Transverse colon (tissue), 4 donors: ENCODE results near the gene PRR7. TPM values are rescaled to one million over a fixed set of nuclear protein-coding genes. Genes with fewer than 3 reads are reported as not detected.

ENCODE experiments used
- DNase-seq: peaks from one replicate; pipeline ENCODE4 v3.0.0-alpha.2; 2019
- H3K27ac ChIP-seq, 4 donors: fragments of 200-600 bp; sonication (generic); 2 replicates each; pipeline ENCODE4 v1.5.1; 2016 to 2018; ENCODE audit warnings: inconsistent platforms in 4 of 4
- H3K27me3 ChIP-seq: fragments of 200-600 bp; sonication (generic); 2 replicates; pipeline ENCODE4 v1.5.1; 2017; ENCODE audit warnings: inconsistent platforms
- H3K36me3 ChIP-seq, 4 donors: fragments of 200-600 bp; sonication (generic); 2 replicates each; pipeline ENCODE4 v1.5.1; 2017 to 2019; ENCODE audit warnings: inconsistent platforms in 4 of 4
- H3K4me1 ChIP-seq, 4 donors: fragments of 200-600 bp; sonication (generic); 2 replicates each; pipeline ENCODE4 v1.5.1; 2017 to 2020; ENCODE audit warnings: inconsistent platforms in 4 of 4
- H3K4me3 ChIP-seq, 4 donors: fragments of 200-600 bp; sonication (generic); 1 replicate in 1 of 4; 2 replicates in 3 of 4; pipeline versions ENCODE4 v1.5.1 to v1.6.1; 2017 to 2019; ENCODE audit warnings: inconsistent platforms in 4 of 4
- H3K9me3 ChIP-seq, 2 donors: fragments of 200-600 bp; sonication (generic); 2 replicates each; pipeline ENCODE4 v1.5.1; 2017 to 2019; ENCODE audit warnings: inconsistent platforms in 2 of 2
- EP300 ChIP-seq: sonication (generic); formaldehyde crosslinking; IDR thresholded peaks from one replicate; pipeline ENCODE4 v1.6.1; 2017; ENCODE audit warnings: antibody characterized with exemption, low read depth
- POLR2A ChIP-seq: fragments of 450-650 bp; IDR thresholded peaks from one replicate; pipeline ENCODE4 v1.6.1; 2016; ENCODE audit warnings: antibody characterized with exemption, mild to moderate bottlenecking, moderate library complexity
- POLR2AphosphoS5 ChIP-seq, 3 donors: sonication (generic); formaldehyde crosslinking; IDR thresholded peaks; one replicate each; pipeline ENCODE4 v1.6.1; 2016; ENCODE audit warnings: antibody characterized with exemption in 3 of 3
- WGBS, 2 donors: methylation state at CpG; one replicate each; pipeline ENCODE4 v1.1.5; 2018; ENCODE audit warnings: low coverage in 1 of 2; 5-methylcytosine and 5-hydroxymethylcytosine counted together
- in situ Hi-C, 4 donors: fragments of 200-750 bp; cut with MboI; loops; one replicate each; pipeline versions ENCODE4 v1.15.0 to v1.15.1; 2017; ENCODE audit warnings: low sequenced_read_pairs in 3 of 4, low pct_ligation_motif_present in 1 of 4, low pct_unique_long_range_greater_than_20kb in 1 of 4
- intact Hi-C: fragments of 100-400 bp; cut with DNase I; formaldehyde crosslinking; loops from one replicate; pipeline ENCODE4 v1.15.1; 2023; ENCODE audit warnings: low total_unique reads
- total RNA-seq, 4 donors: library from RNA; depleted of rRNA; stranded (reverse); fragments of >200 nt; gene quantifications; one replicate each; pipeline ENCODE4 v1.1.0, GENCODE V29; 2016
- TF ChIP-seq, protein P1 (sequence below), 5 experiments: fragments of 200-600 bp in 3 of 5; fragments of 450-650 bp in 2 of 5; sonication (generic) in 3 of 5; IDR thresholded peaks; 1 replicate in 2 of 5; 2 replicates in 3 of 5; pipeline ENCODE4 v1.5.1; 2016 to 2017; ENCODE audit warnings: antibody characterized with exemption in 5 of 5, inconsistent platforms in 3 of 5, mild to moderate bottlenecking in 2 of 5, moderate library complexity in 1 of 5

Gene PRR7
- total RNA-seq, 4 donors from 2014 or later, result 2.1 to 5.0 (median 2.5) TPM; not detected in 1

DNA sequence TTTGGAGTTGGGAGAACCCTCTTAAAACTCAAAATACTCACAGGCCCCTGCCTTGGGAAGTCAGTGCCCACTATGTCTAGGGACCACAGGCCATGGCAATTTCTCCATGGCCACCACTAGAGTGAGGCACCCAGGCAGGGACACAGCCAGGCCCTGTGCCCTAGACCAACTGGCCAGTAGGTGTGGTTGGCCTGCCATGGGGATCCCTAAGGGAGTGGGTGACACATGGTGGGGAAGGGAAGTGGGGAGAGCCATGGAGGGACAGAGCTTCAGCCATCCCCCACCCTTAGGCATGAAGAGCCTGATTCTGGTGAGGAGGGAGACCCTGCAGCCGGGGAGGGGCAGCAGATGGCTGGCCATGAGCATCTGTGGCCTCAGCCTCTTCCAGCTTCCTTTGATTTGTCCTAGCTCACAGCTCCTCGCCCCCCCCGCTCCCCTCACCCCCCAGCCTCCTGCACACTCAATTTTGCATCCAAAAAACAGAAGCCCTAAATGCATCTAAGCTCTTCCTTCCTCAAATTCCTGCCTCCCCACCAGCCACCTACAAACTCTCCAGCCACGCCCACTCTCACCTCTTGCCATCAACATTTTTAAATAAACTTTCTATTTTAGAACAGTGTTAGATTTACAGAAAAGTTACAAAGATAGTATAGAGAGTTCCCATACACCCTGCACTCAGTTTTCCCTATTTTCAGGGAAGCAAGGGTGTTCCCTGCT lies 28.4 kb downstream of the PRR7 start:
- H3K27ac ChIP-seq, result peak overlapping the region in 3 of 4 donors; percentile 78 to 91 (median 86)
- peaks cover 14% of the 10 kb centered on the region for H3K27me3 ChIP-seq
- peaks cover 28 to 46% (median 33%) of the 10 kb centered on the region in 4 donors for H3K4me1 ChIP-seq
- DNase-seq, result no peak
- WGBS, 2 donors, result 43 to 63% methylated on average over 1 to 4 of the region's 4 CpGs
- TF ChIP-seq EP300 (no peak), POLR2A (no peak), POLR2AphosphoS5 (IDR thresholded peaks at IDR 0.05) (no peak)
- TF ChIP-seq, protein P1, sequence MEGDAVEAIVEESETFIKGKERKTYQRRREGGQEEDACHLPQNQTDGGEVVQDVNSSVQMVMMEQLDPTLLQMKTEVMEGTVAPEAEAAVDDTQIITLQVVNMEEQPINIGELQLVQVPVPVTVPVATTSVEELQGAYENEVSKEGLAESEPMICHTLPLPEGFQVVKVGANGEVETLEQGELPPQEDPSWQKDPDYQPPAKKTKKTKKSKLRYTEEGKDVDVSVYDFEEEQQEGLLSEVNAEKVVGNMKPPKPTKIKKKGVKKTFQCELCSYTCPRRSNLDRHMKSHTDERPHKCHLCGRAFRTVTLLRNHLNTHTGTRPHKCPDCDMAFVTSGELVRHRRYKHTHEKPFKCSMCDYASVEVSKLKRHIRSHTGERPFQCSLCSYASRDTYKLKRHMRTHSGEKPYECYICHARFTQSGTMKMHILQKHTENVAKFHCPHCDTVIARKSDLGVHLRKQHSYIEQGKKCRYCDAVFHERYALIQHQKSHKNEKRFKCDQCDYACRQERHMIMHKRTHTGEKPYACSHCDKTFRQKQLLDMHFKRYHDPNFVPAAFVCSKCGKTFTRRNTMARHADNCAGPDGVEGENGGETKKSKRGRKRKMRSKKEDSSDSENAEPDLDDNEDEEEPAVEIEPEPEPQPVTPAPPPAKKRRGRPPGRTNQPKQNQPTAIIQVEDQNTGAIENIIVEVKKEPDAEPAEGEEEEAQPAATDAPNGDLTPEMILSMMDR (IDR thresholded peaks at IDR 0.05), result no peak
- in situ Hi-C loops, result loop anchor here in 1 of 4 donors (25.0 kb wide), 1 partner anchor 163 kb away; the partner anchor contains the start of genes MXD3, PRELID1 and RAB24
- no peaks in the 10 kb centered on the region for H3K9me3 ChIP-seq
- H3K4me3 ChIP-seq, result no peak overlapping the region
- no peaks in the 10 kb centered on the region for H3K36me3 ChIP-seq
- intact Hi-C loops, result no loop called here

DNA sequence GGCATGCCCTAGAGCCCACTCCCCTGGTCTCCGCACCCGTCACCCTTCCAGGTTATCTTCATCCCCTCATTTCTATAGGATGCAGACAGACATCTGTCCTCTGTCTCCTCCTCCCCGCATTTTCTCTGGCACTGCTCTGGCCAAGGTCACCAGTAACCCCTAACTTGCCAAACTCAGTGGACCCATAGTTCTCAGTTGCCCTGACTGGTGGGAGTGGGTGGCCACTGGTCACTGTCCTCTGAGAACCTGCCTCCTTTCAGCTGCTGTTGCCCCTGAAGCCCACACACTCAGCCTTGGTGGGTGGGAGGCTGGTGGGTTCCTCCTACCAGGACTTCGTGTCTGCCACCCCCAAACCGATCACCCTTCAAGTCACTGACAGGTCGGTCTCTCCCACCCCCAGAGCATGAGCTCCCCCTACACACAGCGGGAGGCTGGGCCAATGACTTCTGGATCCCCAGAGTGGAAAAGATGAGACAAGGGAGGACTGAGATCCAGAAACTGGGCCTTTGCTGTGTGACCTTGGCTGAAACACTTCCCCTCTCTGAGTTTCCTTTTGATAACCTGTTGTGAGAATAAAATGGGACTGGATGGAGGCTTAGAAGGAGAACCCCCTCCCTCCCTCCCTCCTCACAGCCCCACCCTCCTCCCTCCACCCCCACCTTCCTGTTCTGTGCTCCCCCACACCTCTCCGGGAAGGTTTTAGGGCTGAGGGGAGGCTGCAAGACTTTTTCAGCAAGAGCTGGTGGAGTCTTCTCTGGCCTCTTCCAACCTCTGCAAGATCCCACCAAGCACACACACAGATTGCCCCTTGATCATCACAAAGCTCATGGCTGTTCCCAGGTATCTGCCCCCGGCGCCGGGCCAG lies 29.2 kb downstream of the PRR7 start:
- no peaks in the 10 kb centered on the region for H3K9me3 ChIP-seq
- in situ Hi-C loops, result no loop called here
- no peak for TF ChIP-seq EP300
- no peak for TF ChIP-seq POLR2AphosphoS5 (IDR thresholded peaks at IDR 0.05)
- TF ChIP-seq POLR2A, result no peak
- TF ChIP-seq, protein P1 (IDR thresholded peaks at IDR 0.05), result no peak
- no peak for DNase-seq
- intact Hi-C loops, result no loop called here
- WGBS, 2 donors, result 60 to 65% methylated on average over 4 to 11 of the region's 11 CpGs
- H3K4me3 ChIP-seq, result no peak overlapping the region
- no peaks in the 10 kb centered on the region for H3K36me3 ChIP-seq
- H3K4me1 ChIP-seq, result peaks cover 28 to 47% (median 35%) of the 10 kb centered on the region in 4 donors
- peak overlapping the region in 3 of 4 donors; percentile 26 to 91 (median 82) for H3K27ac ChIP-seq
- H3K27me3 ChIP-seq, result peaks cover 14% of the 10 kb centered on the region

DNA sequence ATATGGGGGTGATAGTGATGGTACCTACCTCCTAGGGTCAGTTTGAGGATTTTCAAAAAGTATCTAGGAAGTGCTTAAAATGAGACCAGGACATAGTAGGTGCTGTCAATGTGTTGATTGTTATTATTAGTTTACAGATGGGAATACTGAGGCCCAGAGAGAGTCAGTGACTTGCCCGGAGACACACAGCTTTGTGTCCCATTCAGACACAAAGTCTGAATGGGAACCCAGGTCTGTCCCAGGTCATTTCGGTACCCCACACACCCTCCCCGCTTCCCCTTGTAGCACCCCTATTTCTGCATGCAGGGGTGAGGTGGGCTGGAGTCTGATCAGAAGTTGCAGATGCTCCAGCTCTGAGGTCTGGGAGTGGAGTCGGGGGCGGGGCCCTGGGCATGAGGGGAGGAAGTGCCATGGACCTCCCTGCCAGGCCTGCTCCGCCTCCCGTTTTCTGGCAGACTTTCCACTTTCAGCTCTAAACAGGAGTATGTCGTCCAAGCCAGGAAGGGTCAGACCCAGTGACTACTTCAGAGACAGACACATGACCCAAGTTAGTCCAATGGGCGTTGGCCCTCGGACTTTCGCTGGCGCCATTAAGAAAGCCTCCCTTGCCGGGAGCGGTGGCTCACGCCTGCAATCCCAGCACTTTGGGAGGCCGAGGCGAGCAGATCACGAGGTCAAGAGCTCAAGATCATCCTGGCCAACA lies 30.1 kb downstream of the PRR7 start:
- Histone ChIP-seq H3K9me3 (no peaks in the 10 kb centered on the region), H3K4me3 (no peak overlapping the region), H3K4me1 (peaks cover 28 to 52% (median 31%) of the 10 kb centered on the region in 4 donors), H3K36me3 (no peaks in the 10 kb centered on the region), H3K27me3 (peaks cover 14% of the 10 kb centered on the region), H3K27ac (peak overlapping the region; percentile 72 to 91 (median 78))
- 77% methylated on average over 16 of the region's 18 CpGs; no CpG with 5 or more reads in 1 of the 2 donors for WGBS, 2 donors
- peak; percentile 46 for DNase-seq
- TF ChIP-seq POLR2AphosphoS5 (IDR thresholded peaks at IDR 0.05) (peak; percentile 27 to 52 (median 30)), EP300 (no peak)
- intact Hi-C loops (no loop called here), in situ Hi-C loops (no loop called here)

DNA sequence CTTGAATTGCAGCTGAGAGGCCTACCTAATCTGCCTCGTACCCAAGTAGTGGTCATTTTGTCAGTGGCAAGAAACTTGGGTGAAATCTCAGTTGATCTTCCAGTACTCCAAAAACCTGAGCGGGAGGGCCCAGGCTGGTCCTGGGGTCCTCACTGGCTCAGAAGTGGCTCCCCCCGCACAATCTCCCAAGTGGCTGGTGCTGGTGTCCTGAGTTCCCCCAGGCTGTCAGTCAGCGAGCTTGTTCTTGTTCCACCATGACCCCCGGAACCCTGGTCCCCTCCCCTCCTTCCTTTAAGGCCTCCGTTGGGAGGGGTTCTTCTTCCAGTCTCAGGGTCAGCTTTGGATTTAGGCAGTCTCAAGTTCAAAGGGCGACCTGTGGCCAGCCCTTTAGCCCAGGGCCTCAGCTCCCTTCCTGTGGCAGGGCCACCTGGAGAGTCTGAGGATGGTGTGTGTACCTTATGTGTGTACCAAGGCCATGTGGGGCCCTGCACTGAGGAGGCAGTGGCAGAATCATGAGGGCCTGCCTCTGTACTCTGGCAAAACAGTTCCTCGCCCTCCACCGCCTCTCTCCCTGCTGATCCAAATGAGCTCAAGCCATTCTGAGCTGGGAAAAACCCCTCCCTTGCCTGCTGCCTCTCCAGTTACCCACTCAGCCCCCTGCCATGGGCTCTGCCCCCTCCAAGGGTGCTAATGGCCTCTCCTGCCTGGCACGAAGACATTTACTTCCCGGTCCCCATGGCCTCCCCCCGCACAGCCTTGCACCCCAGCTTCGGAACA lies 31.3 kb downstream of the PRR7 start:
- peak overlapping the region; percentile 72 to 91 (median 78) for H3K27ac ChIP-seq
- no peak overlapping the region for H3K4me3 ChIP-seq
- H3K27me3 ChIP-seq, result peaks cover 4% of the 10 kb centered on the region
- DNase-seq, result no peak
- TF ChIP-seq POLR2A (no peak), POLR2AphosphoS5 (IDR thresholded peaks at IDR 0.05) (no peak), EP300 (no peak)
- TF ChIP-seq, protein P1 (IDR thresholded peaks at IDR 0.05), result no peak
- H3K36me3 ChIP-seq, result no peaks in the 10 kb centered on the region
- in situ Hi-C loops (no loop called here), intact Hi-C loops (no loop called here)
- H3K9me3 ChIP-seq, result no peaks in the 10 kb centered on the region
- WGBS, 2 donors, result 84 to 90% methylated on average over 4 to 13 of the region's 13 CpGs
- H3K4me1 ChIP-seq, result peaks cover 17 to 40% (median 20%) of the 10 kb centered on the region in 4 donors
